GM19328 (cell line): ENCODE measurements around the gene HIVEP3.

Experiments
- ATAC-seq: cut with Tn5 transposase; IDR thresholded peaks from one replicate; pipeline ENCODE4 v1.9.1; 2021; ENCODE audit warnings: mild to moderate bottlenecking, moderate library complexity; ENCODE audit not compliant: unreplicated experiment

Gene HIVEP3

GRCh38 chr1:41716188-41717130, 202.3 kb downstream of the HIVEP3 start:
- ATAC-seq: no peak

- ATAC-seq: no peak
These were observed 203.2 kb downstream of the HIVEP3 start for GRCh38 chr1:41715441-41716095.

DNA sequence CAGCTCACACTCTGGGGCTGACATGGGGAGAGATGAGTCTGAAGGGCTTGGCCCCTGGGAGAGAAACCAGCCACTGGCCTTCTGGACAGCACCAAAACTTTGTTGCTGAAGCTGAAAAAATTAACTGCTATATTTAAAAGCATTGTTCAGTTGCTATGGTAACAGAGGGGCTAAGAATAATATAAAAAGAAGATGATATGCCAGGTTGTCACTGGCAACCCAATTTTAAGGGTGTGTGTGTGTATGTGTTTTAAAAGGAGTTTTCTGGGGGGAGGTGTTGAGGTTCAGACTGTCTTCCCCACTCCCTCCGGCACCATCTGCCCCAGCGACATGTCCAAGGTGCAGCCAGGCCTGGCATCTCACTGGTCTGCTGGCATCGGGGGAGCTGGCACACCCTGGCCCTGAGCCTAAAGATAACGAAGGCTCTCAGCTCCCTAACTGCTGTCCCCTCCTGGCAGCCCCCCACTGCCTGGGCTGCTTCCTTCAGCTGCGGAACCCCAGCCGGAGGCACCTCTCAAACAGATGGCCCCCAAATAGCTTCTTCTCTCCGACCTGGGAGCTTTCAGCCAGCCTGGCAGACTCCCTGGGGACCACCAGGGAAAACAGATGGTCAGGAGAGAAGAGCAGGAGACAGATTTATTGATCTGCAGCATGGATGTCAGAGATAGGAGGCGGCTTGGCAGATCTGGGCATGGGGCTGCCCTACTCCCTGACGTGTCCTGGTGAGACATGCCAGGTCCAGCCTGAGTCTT, 203.9 kb downstream of the HIVEP3 start:
- ATAC-seq: no peak

DNA sequence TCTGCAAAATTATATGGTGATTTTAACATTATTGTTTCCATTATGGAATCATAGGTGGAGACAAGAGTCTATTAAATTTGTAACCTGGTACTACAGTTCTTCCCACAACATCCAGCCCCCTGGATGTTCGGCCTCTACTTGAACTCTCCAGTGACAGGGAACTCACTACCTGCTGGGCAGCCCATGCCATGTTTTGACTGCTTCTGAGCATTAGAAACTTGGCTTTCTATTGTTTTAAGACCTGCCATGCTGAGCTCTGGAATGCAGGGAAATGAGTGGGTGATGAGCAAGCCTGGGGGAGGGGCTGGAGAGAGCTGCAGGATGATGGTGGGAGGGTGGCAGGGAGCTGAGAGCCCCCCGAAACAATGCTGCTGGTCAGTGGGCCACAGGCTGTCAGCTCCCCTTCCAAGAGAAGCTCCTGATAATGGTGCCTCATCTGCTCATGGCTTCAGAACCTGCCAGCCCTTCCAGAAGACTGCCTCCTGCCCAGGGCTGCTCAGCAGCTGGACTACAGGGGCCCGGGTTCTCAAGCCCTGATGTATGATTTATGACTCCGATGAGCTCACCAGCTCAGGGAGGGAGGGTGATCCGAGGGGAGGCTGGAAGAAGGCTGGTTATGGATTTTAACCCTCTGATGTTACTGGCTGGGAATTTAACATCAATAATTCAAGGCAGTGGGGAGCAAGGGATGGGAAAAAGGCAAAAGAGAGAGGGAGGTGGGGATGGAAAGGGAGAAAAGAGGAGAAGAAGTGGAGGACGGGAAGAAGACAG, 205.0 kb downstream of the HIVEP3 start:
- no peak for ATAC-seq

- ATAC-seq: no peak
These were observed 205.6 kb downstream of the HIVEP3 start for GRCh38 chr1:41713141-41713540.

DNA sequence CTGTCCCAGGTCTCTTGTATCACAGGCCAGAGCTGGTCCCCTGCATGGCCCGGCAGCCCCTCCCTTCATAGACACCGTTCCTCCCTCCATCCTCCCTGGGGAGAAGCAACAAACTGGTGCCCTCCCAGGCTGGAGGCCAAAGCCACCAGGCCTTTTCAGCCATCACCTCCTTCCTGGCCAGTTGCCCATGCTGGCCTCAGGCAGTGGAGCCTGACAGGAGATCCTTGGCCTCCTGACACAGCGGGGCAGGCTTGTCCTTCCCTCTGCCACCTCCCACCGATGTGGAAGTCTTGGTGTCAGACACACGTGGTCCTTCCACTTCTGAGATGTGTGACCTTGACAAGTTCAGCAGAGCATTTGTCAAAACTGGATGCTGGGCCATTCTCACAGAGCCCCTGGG, 206.0 kb downstream of the HIVEP3 start:
- ATAC-seq: no peak

GRCh38 chr1:41712081-41712480, 206.6 kb downstream of the HIVEP3 start:
- ATAC-seq: no peak

- no peak for ATAC-seq
These were observed 207.1 kb downstream of the HIVEP3 start for GRCh38 chr1:41711581-41711980.

DNA sequence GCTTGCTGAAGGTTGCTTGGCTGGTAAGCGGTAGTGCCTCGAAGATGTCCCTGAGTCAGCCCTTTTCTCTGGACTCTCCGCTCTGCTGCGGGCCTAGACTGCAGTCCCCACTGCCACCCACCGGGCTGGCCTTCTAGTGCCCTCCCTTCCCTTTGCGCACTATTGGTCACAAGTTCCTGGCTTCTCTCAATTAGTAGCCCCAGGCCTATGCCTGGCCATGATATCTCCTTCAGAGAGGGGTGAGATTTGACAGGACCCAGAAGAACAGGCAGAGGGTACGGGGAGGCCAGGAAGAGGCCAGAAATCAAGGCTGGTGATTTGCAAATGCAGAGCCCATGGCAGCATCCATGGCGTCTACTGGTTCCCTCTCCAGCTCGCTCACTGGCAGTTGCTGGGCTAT, 207.7 kb downstream of the HIVEP3 start:
- ATAC-seq: no peak

- no peak for ATAC-seq
These were observed 208.8 kb downstream of the HIVEP3 start for GRCh38 chr1:41709873-41710272.

DNA sequence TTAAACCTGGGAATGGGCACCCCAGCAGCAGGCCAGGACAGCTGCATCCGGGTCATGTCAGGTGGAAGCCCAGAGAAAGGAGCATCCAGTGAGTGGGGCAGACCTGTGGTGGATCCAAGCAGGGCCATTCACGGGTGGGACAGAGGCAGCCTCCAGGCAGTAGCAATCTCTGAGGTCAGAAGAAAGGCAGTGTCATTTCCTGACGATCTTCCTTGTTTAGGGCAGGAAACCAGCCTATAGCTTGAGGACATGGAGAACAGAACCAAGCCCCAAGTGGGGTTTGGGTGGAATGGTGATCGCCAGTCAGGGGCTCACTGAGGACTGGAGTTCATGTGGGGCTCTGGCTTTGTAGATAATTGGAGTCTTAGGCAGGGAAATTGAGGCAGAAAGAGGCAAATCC, 209.4 kb downstream of the HIVEP3 start:
- no peak for ATAC-seq

DNA sequence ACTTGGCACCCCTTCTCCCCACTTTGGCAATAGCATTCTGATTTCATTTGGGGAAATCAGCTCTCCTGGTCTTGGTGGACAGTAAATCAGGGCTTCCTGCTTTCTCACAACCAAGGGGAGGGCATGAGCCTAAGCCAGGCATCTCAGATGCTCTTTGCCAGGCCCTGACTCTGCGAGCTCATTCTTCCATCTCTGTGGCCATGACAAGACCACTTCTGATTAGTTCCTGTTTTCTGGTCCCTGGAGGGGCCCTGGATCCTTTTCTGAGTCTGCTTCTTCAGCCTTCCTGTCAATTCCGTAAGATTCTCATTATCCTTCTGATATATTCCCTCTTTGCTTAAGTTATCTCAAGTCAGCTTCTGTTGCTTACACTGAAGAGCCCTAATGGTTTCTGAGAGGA, 210.4 kb downstream of the HIVEP3 start:
- no peak for ATAC-seq

DNA sequence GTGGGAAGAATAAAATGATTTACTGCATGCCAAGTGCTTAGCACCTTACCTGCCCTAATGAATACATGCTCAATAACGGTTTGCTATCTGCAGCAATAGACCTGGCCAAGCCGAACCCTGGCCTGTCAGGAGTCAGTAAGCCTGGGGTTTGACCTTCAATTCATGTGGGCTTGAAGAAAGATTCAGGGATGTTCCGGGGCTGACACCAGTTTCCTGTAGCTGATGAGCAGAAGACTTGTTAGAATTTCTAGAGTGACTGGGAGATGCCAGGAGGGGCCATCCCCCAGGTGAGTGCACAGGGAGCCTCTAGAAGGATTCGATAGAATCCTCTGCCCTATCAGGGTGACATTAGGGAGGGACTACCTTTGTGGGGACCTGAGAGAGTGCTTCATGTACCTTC, 210.9 kb downstream of the HIVEP3 start:
- no peak for ATAC-seq

DNA sequence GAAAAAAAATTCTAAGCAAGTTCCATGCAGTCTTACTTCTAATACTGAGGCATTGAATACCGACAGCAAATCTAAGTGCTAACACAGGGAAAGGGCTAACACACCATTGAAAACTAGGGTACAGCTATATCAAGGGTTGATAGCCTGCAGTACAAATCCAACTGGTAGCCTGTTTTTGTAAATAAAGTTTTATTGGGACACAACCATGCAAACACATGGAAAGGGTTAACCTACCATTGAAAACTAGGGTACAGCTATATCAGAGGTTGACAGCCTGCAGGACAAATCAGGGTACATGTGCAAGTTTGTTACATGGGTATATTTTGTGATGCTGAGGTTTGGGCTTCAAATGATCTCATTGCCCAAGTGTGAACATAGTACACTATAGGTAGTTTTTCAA, 212.9 kb downstream of the HIVEP3 start:
- ATAC-seq: no peak

DNA sequence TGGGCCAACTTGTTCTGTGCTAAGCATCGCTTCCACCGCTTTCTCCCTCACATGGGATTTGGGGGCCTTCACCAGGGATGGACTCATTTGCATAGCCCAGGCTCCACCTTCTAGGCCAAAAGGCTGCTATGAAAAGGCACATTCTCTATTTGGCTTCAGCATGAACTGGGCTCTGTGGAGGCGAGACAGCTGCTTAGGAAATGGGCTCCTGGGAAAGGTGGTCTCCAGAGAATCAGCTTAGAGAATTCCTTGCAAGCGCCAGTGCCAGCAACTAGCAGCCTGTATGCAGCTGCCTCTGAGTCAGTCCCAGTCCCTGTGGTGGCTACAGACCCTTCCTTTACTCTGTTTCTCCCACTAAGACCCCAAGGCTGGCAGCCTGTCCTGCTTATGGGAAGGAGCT, 214.5 kb downstream of the HIVEP3 start:
- ATAC-seq: no peak

- ATAC-seq: no peak
These were observed 216.0 kb downstream of the HIVEP3 start for GRCh38 chr1:41702771-41703170.

GRCh38 chr1:41700986-41701535, 217.7 kb downstream of the HIVEP3 start:
- ATAC-seq: no peak

DNA sequence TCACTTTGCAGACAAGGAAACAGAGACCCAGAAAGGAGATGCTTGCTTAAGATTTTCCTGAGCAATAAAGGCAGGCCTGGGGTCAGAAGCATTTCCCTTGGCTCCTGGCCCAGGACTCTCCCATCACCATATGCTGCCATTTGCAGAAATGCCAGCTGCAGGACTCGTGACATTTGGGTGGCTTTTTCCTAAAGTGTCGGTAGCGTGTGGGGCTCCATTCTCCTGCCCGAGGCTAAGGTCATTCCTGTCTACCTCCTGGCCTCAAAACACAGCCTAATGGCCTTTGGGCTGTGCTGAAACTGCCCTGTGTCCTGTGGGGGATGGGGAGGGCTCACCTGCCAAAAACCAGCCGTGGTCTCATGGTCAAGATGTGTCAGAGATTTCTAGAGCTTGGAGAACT, 218.1 kb downstream of the HIVEP3 start:
- ATAC-seq: no peak

DNA sequence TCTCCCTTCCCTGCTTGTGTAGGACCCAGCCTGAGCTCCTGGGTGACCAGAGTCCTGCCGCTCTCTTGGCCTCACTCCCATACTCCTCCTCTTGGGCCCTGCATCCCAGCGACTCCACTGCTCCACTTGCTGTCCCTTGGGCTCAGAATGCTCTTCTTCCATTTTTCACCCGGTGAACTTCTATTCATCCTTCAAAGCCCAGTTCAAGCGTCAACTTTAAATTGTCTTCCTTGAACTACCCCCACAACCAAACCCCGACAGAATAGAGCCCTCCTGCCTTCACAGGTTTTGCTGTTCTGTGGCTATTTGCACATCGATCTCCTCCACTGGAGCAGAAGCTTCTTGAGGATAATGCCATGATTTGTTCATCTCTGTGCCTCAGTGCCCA, 218.9 kb downstream of the HIVEP3 start:
- no peak for ATAC-seq
